Duodenal mucosa (tissue), 2 donors: Measurements from ENCODE around the gene MCTP2.
A peak's percentile ranks its signal among the peaks of the same experiment; 100 is the strongest.
"Not testable (repeated sequence)": the region's sequence is repeated elsewhere in the genome, so short reads cannot be mapped to it uniquely, and the experiment has no call there.

Source experiments
- H3K27ac ChIP-seq: one replicate; pipeline ENCODE4 v1.7.0; 2013; ENCODE audit warnings: low read depth, low read length
- H3K27me3 ChIP-seq, 2 donors: one replicate each; pipeline ENCODE4 v1.7.0; 2013; ENCODE audit warnings: low read length in 2 of 2, control low read depth in 1 of 2; ENCODE audit not compliant: insufficient read depth in 2 of 2, control insufficient read depth in 1 of 2
- H3K36me3 ChIP-seq, 2 donors: one replicate each; pipeline ENCODE4 v1.7.0; 2013; ENCODE audit warnings: low read length in 2 of 2, control low read depth in 1 of 2; ENCODE audit not compliant: insufficient read depth in 2 of 2, control insufficient read depth in 1 of 2
- H3K4me1 ChIP-seq, 2 donors: one replicate each; pipeline ENCODE4 v1.7.0; 2013; ENCODE audit warnings: low read length in 2 of 2, control low read depth in 1 of 2; ENCODE audit not compliant: insufficient read depth in 2 of 2, control insufficient read depth in 1 of 2
- H3K4me3 ChIP-seq, 2 donors: one replicate each; pipeline ENCODE4 v1.7.0; 2013; ENCODE audit warnings: low read length in 2 of 2, low read depth in 1 of 2
- H3K9ac ChIP-seq, 2 donors: one replicate each; pipeline ENCODE4 v1.7.0; 2013; ENCODE audit warnings: low read length in 2 of 2, low read depth in 1 of 2
- H3K9me3 ChIP-seq, 2 donors: one replicate each; pipeline ENCODE4 v1.7.0; 2013; ENCODE audit warnings: low read length in 2 of 2, control low read depth in 1 of 2; ENCODE audit not compliant: control insufficient read depth in 1 of 2

Gene MCTP2

GRCh38 chr15:94487635-94488034, 256.3 kb downstream of the MCTP2 start:
- Histone ChIP-seq H3K4me3 (no peak overlapping the region), H3K36me3 (no peaks in the 10 kb centered on the region), H3K27ac (no peak overlapping the region), H3K9me3 (no peaks in the 10 kb centered on the region), H3K9ac (no peak overlapping the region), H3K4me1 (no peaks in the 10 kb centered on the region), H3K27me3 (no peaks in the 10 kb centered on the region)

- Histone ChIP-seq H3K4me3 (no peak overlapping the region), H3K27me3 (no peaks in the 10 kb centered on the region), H3K36me3 (no peaks in the 10 kb centered on the region), H3K4me1 (no peaks in the 10 kb centered on the region), H3K9me3 (no peaks in the 10 kb centered on the region), H3K9ac (no peak overlapping the region), H3K27ac (no peak overlapping the region)
These were observed 261.8 kb downstream of the MCTP2 start for GRCh38 chr15:94493176-94493575.

DNA sequence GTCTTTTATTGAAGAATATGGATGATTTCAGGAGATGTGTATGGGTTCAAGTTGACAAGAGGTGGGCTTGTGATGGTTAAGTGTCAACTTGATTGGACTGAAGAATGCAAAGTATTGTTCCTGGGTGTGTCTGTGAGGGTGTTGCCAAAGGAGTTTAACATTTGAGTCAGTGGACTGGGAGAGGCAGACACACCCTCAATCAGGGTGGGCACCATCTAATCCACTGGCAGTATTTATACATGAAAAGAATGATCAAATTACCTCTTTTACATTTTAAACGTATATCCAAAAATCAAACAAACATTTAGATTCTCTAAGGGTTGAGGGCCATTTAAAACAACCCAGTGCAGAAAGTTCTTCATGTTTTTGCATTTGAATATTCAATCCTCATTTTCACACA, 262.2 kb downstream of the MCTP2 start:
- H3K4me3 ChIP-seq: not testable (repeated sequence)

DNA sequence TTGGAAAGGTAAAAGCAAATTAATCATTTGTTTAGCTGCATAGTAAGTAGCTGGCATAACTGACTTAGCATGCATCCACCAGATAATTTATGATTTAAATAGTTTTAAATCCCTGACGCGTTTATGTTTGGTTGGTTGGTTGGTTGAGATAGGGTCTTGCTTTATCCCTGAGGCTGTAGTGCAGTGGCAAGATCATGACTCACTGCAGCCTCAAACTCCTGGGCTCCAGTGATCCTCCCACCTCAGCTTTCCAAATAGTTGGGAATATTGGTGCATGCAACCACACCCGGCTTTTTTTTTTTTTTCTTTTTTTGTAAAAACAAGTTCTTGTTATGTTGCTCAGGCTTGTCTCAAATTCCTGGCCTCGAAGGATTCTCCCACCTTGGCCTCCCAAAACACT, 263.4 kb downstream of the MCTP2 start:
- no peak overlapping the region for H3K4me3 ChIP-seq

More for the DNA sequence above, 262.2 kb downstream of the MCTP2 start:
- H3K4me1 ChIP-seq, H3K9me3 ChIP-seq, H3K27ac ChIP-seq, H3K27me3 ChIP-seq, H3K36me3 ChIP-seq, H3K9ac ChIP-seq: not testable (repeated sequence)

DNA sequence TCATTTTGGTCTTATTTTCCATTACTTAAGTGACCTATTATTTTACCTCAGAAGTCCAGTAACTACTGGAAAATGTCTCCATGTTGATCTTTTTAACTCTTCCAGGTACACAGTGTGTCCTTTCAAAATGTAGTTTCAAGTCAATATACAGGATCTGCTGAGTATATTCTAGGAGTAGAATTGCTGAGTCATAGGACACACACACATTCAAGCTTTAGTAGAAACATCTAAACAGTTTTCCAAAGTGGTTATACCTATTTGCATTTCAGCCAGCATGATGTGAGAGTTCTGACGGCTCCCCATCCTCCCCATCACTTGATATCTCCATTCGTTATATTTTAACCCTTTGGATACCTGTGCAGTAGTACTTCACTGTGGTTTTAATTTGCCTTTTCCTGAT, 271.9 kb downstream of the MCTP2 start:
- no peak overlapping the region for H3K4me3 ChIP-seq
- H3K27ac ChIP-seq: no peak overlapping the region
- H3K9me3 ChIP-seq: no peaks in the 10 kb centered on the region
- no peak overlapping the region for H3K9ac ChIP-seq
- no peaks in the 10 kb centered on the region for H3K4me1 ChIP-seq
- H3K36me3 ChIP-seq: no peaks in the 10 kb centered on the region
- no peaks in the 10 kb centered on the region for H3K27me3 ChIP-seq

More for the DNA sequence above, 263.4 kb downstream of the MCTP2 start:
- no peak overlapping the region for H3K27ac ChIP-seq
- no peaks in the 10 kb centered on the region for H3K9me3 ChIP-seq
- no peaks in the 10 kb centered on the region for H3K36me3 ChIP-seq
- H3K27me3 ChIP-seq: no peaks in the 10 kb centered on the region
- H3K9ac ChIP-seq: no peak overlapping the region
- no peaks in the 10 kb centered on the region for H3K4me1 ChIP-seq

- H3K36me3 ChIP-seq: no peaks in the 10 kb centered on the region
- no peak overlapping the region for H3K27ac ChIP-seq
- H3K9ac ChIP-seq: no peak overlapping the region
- H3K4me1 ChIP-seq: no peaks in the 10 kb centered on the region
- H3K4me3 ChIP-seq: no peak overlapping the region
- no peaks in the 10 kb centered on the region for H3K9me3 ChIP-seq
- H3K27me3 ChIP-seq: no peaks in the 10 kb centered on the region
These were observed 277.9 kb downstream of the MCTP2 start for GRCh38 chr15:94509259-94509658.

GRCh38 chr15:94522125-94522524, 290.8 kb downstream of the MCTP2 start:
- H3K4me1 ChIP-seq: peaks cover 5 to 6% of the 10 kb centered on the region in 2 donors
- H3K27ac ChIP-seq: no peak overlapping the region
- H3K36me3 ChIP-seq: no peaks in the 10 kb centered on the region
- H3K27me3 ChIP-seq: no peaks in the 10 kb centered on the region
- peaks cover 0 to 11% of the 10 kb centered on the region in 2 donors for H3K9me3 ChIP-seq
- no peak overlapping the region for H3K4me3 ChIP-seq
- no peak overlapping the region for H3K9ac ChIP-seq

- Histone ChIP-seq H3K4me3 (peak overlapping the region in 1 of 2 donors; percentile 32), H3K36me3 (no peaks in the 10 kb centered on the region), H3K27ac (no peak overlapping the region), H3K9ac (no peak overlapping the region), H3K27me3 (no peaks in the 10 kb centered on the region), H3K9me3 (peaks cover 0 to 11% of the 10 kb centered on the region in 2 donors), H3K4me1 (peaks cover 5 to 6% of the 10 kb centered on the region in 2 donors)
These were observed 292.5 kb downstream of the MCTP2 start for GRCh38 chr15:94523873-94524272.

DNA sequence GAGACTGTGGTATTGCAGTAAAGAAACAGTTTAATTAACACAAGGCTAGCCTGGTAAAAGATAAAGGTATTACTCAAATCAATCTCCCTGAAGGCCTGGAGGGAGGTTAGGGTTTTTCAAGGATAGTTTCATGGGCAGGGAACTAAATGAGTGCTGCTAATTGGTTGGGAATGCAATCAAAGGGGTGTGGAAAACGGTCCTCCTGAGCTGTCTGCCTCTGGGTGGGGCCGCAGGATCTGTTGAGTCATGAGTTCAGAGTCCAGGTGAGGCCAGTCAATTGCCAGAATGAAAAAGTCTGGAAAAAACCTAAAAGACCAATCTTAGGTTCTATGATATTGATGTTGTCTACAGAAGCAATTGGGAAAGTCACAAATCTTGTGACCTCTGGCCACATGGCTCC, 293.2 kb downstream of the MCTP2 start:
- H3K4me3 ChIP-seq: no peak overlapping the region
- H3K9me3 ChIP-seq: peaks cover 0 to 11% of the 10 kb centered on the region in 2 donors
- H3K27ac ChIP-seq: no peak overlapping the region
- no peaks in the 10 kb centered on the region for H3K27me3 ChIP-seq
- H3K9ac ChIP-seq: no peak overlapping the region
- peaks cover 5 to 6% of the 10 kb centered on the region in 2 donors for H3K4me1 ChIP-seq
- no peaks in the 10 kb centered on the region for H3K36me3 ChIP-seq

GRCh38 chr15:94526071-94526689, 294.8 kb downstream of the MCTP2 start:
- H3K27ac ChIP-seq: no peak overlapping the region
- peaks cover 0 to 11% of the 10 kb centered on the region in 2 donors for H3K9me3 ChIP-seq
- H3K4me1 ChIP-seq: peaks cover 5 to 6% of the 10 kb centered on the region in 2 donors
- no peaks in the 10 kb centered on the region for H3K27me3 ChIP-seq
- H3K36me3 ChIP-seq: no peaks in the 10 kb centered on the region
- H3K9ac ChIP-seq: no peak overlapping the region
- H3K4me3 ChIP-seq: no peak overlapping the region
